ENCODE measurements around the gene MAP2K2.

Gene MAP2K2

GRCh38 chr19:4069331-4069959 is 54.5 kb downstream of the MAP2K2 start:
- peak overlapping the region; percentile 67 for H3K27ac Mint-ChIP-seq
- H3K27me3 Mint-ChIP-seq (ENCODE audit: low read depth): no peaks in the 10 kb centered on the region
- no peaks in the 10 kb centered on the region for H3K9me3 Mint-ChIP-seq
- peak; percentile 49 for DNase-seq (ENCODE audit: low spot score)
- peaks cover 19% of the 10 kb centered on the region for H3K4me1 Mint-ChIP-seq (ENCODE audit: low read depth)
- no peaks in the 10 kb centered on the region for H3K36me3 Mint-ChIP-seq (ENCODE audit: low read depth)
- H3K4me3 Mint-ChIP-seq: peak overlapping the region; percentile 86

DNA sequence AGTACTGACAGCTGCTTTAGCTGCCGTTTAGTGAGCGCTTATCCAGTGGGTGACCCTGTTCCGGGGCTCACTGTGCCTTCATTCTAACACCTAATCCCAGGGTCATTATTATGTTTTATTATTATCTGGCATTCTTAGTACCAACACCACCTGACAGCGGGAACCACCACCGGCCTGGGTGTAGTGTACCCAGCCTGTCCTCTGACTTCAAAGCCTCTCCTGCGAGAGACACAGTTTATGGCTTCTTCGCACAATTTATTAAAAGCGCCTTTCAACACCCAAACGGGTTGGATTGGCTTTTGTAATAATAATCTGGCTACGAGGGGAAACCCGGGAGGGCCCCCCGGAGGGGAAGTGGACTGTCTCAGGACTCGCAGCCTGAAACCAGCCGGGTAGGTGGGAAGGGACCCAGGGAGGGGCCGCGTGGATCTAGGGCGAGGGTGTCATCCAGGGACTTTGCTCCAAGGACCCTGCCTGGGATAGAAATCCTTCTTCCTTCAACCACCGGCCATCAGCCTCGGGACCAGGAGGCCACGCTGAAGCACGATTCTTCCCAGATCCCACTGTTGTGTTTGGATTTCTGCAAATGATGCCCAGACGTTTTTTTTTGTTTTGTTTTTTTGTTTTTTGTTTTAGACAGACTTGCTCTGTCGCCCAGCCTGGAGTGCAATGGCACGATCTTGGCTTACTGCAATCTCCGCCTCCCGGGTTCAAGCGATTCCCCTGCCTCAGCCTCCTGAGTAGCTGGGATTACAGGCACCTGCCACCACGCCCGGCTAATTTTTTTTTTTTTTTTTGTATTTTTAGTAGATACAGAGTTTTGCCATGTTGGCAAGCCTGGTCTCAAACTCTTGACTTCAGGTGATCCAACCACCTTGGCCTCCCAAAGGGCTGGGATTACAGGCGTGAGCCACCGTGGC is 55.6 kb downstream of the MAP2K2 start:
- H3K36me3 Mint-ChIP-seq (ENCODE audit: low read depth): peaks cover 3% of the 10 kb centered on the region
- H3K4me1 Mint-ChIP-seq (ENCODE audit: low read depth): peaks cover 16% of the 10 kb centered on the region
- no peak for DNase-seq (ENCODE audit: low spot score)
- H3K9me3 Mint-ChIP-seq: no peaks in the 10 kb centered on the region
- H3K4me3 Mint-ChIP-seq: peak overlapping the region; percentile 86
- no peaks in the 10 kb centered on the region for H3K27me3 Mint-ChIP-seq (ENCODE audit: low read depth)
- H3K27ac Mint-ChIP-seq: peak overlapping the region; percentile 88

- peaks cover 16% of the 10 kb centered on the region for H3K4me1 Mint-ChIP-seq (ENCODE audit: low read depth)
- H3K27ac Mint-ChIP-seq: peak overlapping the region; percentile 88
- H3K27me3 Mint-ChIP-seq (ENCODE audit: low read depth): no peaks in the 10 kb centered on the region
- peak; percentile 70 for DNase-seq (ENCODE audit: low spot score)
- H3K4me3 Mint-ChIP-seq: peak overlapping the region; percentile 86
- no peaks in the 10 kb centered on the region for H3K9me3 Mint-ChIP-seq
- H3K36me3 Mint-ChIP-seq (ENCODE audit: low read depth): peaks cover 3% of the 10 kb centered on the region
Measured at GRCh38 chr19:4067396-4068046, 56.4 kb downstream of the MAP2K2 start.

GRCh38 chr19:4066682-4067395 is 57.1 kb downstream of the MAP2K2 start, which contains the start of gene ZBTB7A:
Gene ZBTB7A (minus strand): TSS chr19:4066899. CDS start chr19:4055232, 11,667 bp downstream.
- peaks cover 3% of the 10 kb centered on the region for H3K36me3 Mint-ChIP-seq (ENCODE audit: low read depth)
- H3K4me1 Mint-ChIP-seq (ENCODE audit: low read depth): peaks cover 16% of the 10 kb centered on the region
- H3K27ac Mint-ChIP-seq: peak within 1 kb of the TSS; percentile 86
- peak; percentile 73 for DNase-seq (ENCODE audit: low spot score)
- no peaks in the 10 kb centered on the region for H3K27me3 Mint-ChIP-seq (ENCODE audit: low read depth)
- peak within 1 kb of the TSS; percentile 74 for H3K4me3 Mint-ChIP-seq
- H3K9me3 Mint-ChIP-seq: no peaks in the 10 kb centered on the region

- Mint-ChIP-seq H3K36me3 (ENCODE audit: low read depth) (peaks cover 3% of the 10 kb centered on the region), H3K27ac (no peak overlapping the region), H3K9me3 (no peaks in the 10 kb centered on the region), H3K27me3 (ENCODE audit: low read depth) (no peaks in the 10 kb centered on the region), H3K4me3 (peak overlapping the region; percentile 55), H3K4me1 (ENCODE audit: low read depth) (peaks cover 16% of the 10 kb centered on the region)
- DNase-seq (ENCODE audit: low spot score): peak; percentile 32
Measured at GRCh38 chr19:4066176-4066606, 57.7 kb downstream of the MAP2K2 start.

DNA sequence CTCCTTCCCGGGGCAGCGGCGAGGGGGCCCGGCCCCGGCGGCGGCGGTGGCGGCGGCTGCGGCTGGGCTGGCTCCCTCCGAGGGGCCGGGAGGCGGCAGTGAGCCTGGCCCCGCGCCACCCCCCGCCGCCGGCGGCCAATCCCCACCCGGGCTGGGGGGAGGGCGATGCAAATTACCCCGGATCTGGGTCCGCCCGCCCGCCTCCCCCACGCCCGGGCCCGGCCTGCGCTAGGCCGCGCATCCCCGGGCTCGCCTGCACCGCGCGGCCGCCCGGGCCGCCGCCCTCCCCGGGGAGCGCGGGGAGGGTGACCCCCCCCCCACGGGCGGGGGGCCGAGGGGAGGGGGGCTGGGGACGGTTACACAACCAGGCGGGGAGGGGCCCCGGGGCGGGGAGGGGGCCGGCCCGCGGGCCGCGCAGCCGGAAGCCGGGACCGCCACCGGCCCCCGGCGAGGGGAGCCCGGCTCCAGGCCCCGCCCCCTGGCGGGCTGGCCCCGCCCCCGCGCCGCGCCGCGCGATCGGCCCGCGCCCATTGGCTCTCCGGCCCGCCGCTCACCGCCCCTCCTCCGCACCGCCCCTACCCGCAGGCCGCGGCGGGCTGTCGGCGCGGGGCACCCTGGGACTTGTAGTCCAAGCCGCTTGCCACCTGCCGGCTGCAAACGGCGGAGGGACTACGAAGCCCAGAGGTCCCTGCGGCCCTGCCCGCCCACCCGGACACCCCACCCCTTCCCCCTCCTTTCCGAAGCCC is 58.3 kb downstream of the MAP2K2 start:
- Mint-ChIP-seq H3K4me3 (peak overlapping the region; percentile 55), H3K27me3 (ENCODE audit: low read depth) (no peaks in the 10 kb centered on the region), H3K9me3 (no peaks in the 10 kb centered on the region), H3K36me3 (ENCODE audit: low read depth) (peaks cover 3% of the 10 kb centered on the region), H3K4me1 (ENCODE audit: low read depth) (peaks cover 16% of the 10 kb centered on the region), H3K27ac (peak overlapping the region; percentile 31)
- DNase-seq (ENCODE audit: low spot score): peak; percentile 98

GRCh38 chr19:4064496-4065260 is 59.2 kb downstream of the MAP2K2 start:
- Mint-ChIP-seq H3K27ac (no peak overlapping the region), H3K27me3 (ENCODE audit: low read depth) (no peaks in the 10 kb centered on the region), H3K9me3 (no peaks in the 10 kb centered on the region), H3K4me3 (peak overlapping the region; percentile 82), H3K36me3 (ENCODE audit: low read depth) (peaks cover 3% of the 10 kb centered on the region), H3K4me1 (ENCODE audit: low read depth) (peaks cover 17% of the 10 kb centered on the region)
- peak; percentile 44 for DNase-seq (ENCODE audit: low spot score)

GRCh38 chr19:4064149-4064495 is 59.8 kb downstream of the MAP2K2 start:
- Mint-ChIP-seq H3K27me3 (ENCODE audit: low read depth) (no peaks in the 10 kb centered on the region), H3K36me3 (ENCODE audit: low read depth) (peaks cover 3% of the 10 kb centered on the region), H3K9me3 (no peaks in the 10 kb centered on the region), H3K4me3 (peak overlapping the region; percentile 82), H3K4me1 (ENCODE audit: low read depth) (peaks cover 13% of the 10 kb centered on the region), H3K27ac (peak overlapping the region; percentile 81)
- no peak for DNase-seq (ENCODE audit: low spot score)

GRCh38 chr19:4063369-4064148 is 60.4 kb downstream of the MAP2K2 start:
- Mint-ChIP-seq H3K27me3 (ENCODE audit: low read depth) (no peaks in the 10 kb centered on the region), H3K4me3 (peak overlapping the region; percentile 82), H3K27ac (peak overlapping the region; percentile 81), H3K36me3 (ENCODE audit: low read depth) (peaks cover 3% of the 10 kb centered on the region), H3K4me1 (ENCODE audit: low read depth) (peaks cover 9% of the 10 kb centered on the region), H3K9me3 (no peaks in the 10 kb centered on the region)
- no peak for DNase-seq (ENCODE audit: low spot score)

DNA sequence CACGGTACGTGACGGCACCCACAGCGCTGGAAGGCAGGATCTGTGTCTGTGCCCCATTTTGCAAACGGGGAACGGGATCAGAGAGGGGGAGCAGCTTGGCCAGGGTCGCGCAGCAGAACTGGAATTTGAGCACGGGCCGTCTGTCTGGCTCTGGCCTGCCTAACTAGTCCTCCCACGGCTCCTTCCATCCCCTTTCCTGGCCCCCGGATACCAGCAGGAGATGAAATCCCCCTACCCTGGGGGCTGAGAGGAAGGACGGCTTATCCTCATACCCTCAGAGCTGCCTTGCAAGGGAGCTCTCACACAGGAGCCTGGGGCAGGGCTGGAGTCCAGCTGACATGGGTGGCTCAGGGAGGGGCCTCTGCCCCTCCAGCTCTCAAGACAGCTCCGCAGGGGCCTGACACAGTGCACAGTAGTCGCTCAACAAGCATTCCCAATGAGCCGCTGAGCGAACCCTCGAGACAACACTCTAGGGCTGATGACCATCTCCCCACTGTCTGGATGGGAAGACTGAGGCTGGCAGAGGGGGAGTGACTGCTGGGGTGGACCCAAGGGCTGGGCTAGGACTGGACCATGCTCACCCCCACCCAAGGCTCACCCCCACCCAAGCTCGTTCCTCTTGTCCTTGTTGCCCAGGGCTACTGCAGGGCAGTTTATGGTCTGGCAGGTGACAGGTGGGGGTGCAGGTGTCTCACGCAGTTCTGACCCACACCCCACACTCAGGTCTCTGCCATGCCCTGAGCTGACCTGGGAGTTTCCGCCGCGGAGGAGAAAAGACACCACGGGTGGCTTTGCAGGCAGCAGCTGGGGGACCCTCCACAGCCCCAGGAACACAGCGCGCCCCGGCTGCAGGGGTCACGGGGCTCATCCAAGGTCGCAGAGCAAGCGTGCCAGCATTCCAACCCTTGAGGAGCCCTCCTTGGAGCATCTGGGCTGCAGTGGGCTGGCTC is 61.2 kb downstream of the MAP2K2 start:
- Mint-ChIP-seq H3K27me3 (ENCODE audit: low read depth) (no peaks in the 10 kb centered on the region), H3K36me3 (ENCODE audit: low read depth) (peaks cover 4% of the 10 kb centered on the region), H3K4me3 (peak overlapping the region; percentile 29), H3K4me1 (ENCODE audit: low read depth) (peaks cover 3% of the 10 kb centered on the region), H3K9me3 (no peaks in the 10 kb centered on the region), H3K27ac (no peak overlapping the region)
- no peak for DNase-seq (ENCODE audit: low spot score)

DNA sequence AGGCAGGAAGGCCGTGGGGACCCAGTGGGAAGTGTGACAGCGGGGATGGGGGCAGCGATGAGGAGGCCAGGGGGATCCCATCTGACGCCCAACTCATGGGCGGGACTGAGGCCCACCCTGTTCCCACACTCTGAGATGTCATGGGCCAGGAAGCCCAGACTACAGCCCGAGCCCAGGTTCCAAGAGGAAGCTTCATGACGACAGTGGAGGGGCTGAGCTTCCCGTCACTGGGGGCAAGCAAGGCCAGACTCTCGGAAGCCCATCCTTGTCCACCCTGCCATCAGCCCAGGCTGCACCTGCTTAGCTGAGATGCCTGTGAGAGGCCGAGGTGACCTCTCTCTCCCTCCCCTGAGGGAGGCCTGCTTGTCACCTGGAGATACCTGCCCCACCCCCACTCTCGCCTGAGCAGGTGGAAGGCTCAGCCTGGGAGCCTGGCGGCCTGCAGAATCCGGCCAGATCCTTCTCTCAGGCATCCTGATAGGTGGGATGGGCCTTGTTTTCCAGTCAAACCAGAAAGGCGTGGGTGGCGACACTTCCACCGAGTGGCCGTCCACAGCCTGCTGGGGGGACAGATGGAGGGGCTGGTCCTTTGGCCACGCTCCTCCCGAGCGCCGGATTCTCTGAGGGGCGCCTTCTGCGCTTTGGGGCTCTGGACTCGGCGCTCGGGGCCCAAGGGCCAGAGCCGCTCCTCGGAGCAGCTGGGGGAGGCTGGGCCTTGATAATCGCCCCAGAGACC is 62.1 kb downstream of the MAP2K2 start:
- Mint-ChIP-seq H3K36me3 (ENCODE audit: low read depth) (peaks cover 7% of the 10 kb centered on the region), H3K27ac (no peak overlapping the region)

More for the DNA sequence above, 62.1 kb downstream of the MAP2K2 start:
- no peak for DNase-seq (ENCODE audit: low spot score)
- Mint-ChIP-seq H3K4me3 (peak overlapping the region; percentile 18), H3K4me1 (ENCODE audit: low read depth) (peaks cover 4% of the 10 kb centered on the region), H3K27me3 (ENCODE audit: low read depth) (no peaks in the 10 kb centered on the region), H3K9me3 (no peaks in the 10 kb centered on the region)

All from T-helper 2 cell treated with Interferon-gamma antibody and Interleukin-4, amounts not matched to agents 5 μg/mL and 100 μg/mL, for 36 hours (primary cell).